ENCODE results near the gene CSNK1A1. TPM values are rescaled to one million over a fixed set of nuclear protein-coding genes. Genes with fewer than 3 reads are reported as not detected.

The CSNK1A1 gene
- total and polyA plus RNA-seq, 2 experiments from 2014 or later, result 106 to 231 TPM

DNA sequence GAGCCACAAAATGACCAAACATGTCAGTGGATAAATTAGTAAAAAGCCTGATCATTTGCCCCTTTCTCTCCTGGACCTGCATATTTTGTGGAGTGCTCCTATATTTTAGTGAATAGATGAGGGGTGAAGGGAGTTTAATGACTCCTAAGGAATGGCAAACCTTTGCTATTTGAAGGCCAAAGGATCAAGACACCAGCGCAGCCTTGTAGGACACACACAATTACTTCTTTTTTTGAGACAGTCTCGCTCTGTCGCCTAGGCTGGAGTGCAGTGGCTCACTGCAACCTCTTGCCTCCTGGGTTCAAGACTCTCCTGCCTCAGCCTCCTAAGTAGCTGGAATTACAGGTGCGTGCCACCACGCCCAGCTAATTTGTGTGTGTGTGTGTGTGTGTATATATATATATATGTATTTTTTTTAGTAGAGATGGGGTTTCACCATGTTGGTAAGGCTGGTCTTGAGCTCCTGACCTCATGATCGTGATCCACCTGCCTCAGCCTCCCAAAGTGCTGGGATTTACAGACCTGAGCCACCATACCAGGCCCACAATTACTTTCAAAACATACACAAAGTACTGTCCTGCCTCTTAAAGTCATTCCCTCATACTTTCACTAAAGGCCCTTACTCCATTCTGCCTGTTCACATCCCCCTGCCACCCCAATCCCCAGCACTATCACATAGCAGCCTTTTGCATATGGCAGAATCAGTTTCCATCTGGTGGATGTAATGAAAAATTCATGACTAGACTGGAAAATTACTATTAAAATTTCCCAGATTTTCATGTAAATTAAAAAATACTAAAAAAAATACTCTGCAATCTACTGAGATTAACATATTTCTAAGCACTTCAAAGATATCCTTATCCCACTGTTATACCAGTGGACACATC lies 60.4 kb downstream of the CSNK1A1 start:
- Histone ChIP-seq H3K9me2 (replicated peaks; ENCODE audit: insufficient read depth) (no peaks in the 10 kb centered on the region), H3K4me1 (ENCODE audit: insufficient read depth) (peaks cover 15% of the 10 kb centered on the region), H3K27me3 (no peaks in the 10 kb centered on the region), H3K4me2 (no peak overlapping the region), H3K36me3 (replicated peaks; ENCODE audit: insufficient read depth, low read depth) (no peaks in the 10 kb centered on the region), H2AFZ (no peak overlapping the region), H3K27ac (no peak overlapping the region), H3K9me3 (ENCODE audit: low read depth) (no peaks in the 10 kb centered on the region), H3K79me2 (no peaks in the 10 kb centered on the region), H4K20me1 (ENCODE audit: insufficient read depth, poor library complexity, severe bottlenecking) (no peaks in the 10 kb centered on the region), H3K4me3 (no peak overlapping the region)
- no peak for DNase-seq (ENCODE audit: low spot score)
- WGBS (ENCODE audit: low lambda C conversion rate, missing lambda C conversion rate), result 84% methylated on average over 6 of the region's 6 CpGs
- no peak for TF ChIP-seq EZH2 (IDR thresholded peaks at IDR 0.05; ENCODE audit: borderline replicate concordance)
- TF ChIP-seq, protein P1, sequence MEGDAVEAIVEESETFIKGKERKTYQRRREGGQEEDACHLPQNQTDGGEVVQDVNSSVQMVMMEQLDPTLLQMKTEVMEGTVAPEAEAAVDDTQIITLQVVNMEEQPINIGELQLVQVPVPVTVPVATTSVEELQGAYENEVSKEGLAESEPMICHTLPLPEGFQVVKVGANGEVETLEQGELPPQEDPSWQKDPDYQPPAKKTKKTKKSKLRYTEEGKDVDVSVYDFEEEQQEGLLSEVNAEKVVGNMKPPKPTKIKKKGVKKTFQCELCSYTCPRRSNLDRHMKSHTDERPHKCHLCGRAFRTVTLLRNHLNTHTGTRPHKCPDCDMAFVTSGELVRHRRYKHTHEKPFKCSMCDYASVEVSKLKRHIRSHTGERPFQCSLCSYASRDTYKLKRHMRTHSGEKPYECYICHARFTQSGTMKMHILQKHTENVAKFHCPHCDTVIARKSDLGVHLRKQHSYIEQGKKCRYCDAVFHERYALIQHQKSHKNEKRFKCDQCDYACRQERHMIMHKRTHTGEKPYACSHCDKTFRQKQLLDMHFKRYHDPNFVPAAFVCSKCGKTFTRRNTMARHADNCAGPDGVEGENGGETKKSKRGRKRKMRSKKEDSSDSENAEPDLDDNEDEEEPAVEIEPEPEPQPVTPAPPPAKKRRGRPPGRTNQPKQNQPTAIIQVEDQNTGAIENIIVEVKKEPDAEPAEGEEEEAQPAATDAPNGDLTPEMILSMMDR (IDR thresholded peaks at IDR 0.05; ENCODE audit: poor library complexity), result no peak
- no peak for TF ChIP-seq EZH2phosphoT487 (IDR thresholded peaks at IDR 0.05; ENCODE audit: low read depth, severe bottlenecking, unreplicated experiment)

DNA sequence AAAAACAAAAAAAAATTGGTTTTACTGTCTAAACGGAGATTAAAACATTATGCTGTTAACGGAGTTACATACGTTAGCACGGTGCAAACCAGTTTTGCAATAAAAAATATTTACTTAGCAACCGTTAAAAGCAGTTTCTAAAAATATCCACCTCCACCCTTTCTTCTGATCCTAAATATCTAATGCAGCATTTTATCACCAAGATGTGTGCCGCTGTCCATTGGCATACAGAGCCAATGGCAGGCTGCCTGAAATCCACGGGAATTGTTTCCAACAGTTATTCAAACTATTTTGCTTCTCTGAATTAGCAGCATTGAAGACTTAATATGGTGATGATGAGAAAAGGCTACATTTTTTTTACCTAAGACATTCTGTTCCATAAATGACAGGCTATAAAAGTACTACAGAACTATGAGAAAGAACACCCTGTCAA lies 61.6 kb downstream of the CSNK1A1 start:
- Histone ChIP-seq H3K79me2 (no peaks in the 10 kb centered on the region), H3K9me2 (replicated peaks; ENCODE audit: insufficient read depth) (no peaks in the 10 kb centered on the region), H4K20me1 (ENCODE audit: insufficient read depth, poor library complexity, severe bottlenecking) (no peaks in the 10 kb centered on the region), H3K4me3 (no peak overlapping the region), H3K36me3 (replicated peaks; ENCODE audit: insufficient read depth, low read depth) (no peaks in the 10 kb centered on the region), H3K27ac (peak overlapping the region; percentile 6), H3K9me3 (ENCODE audit: low read depth) (no peaks in the 10 kb centered on the region), H3K4me1 (ENCODE audit: insufficient read depth) (peaks cover 22% of the 10 kb centered on the region), H3K4me2 (peak overlapping the region; percentile 19), H2AFZ (no peak overlapping the region), H3K27me3 (no peaks in the 10 kb centered on the region)
- no peak for DNase-seq (ENCODE audit: low spot score)
- TF ChIP-seq EZH2phosphoT487 (IDR thresholded peaks at IDR 0.05; ENCODE audit: low read depth, severe bottlenecking, unreplicated experiment), result no peak
- TF ChIP-seq, protein P1 (IDR thresholded peaks at IDR 0.05; ENCODE audit: poor library complexity), result no peak
- no peak for TF ChIP-seq EZH2 (IDR thresholded peaks at IDR 0.05; ENCODE audit: borderline replicate concordance)
- 42% methylated on average over 7 of the region's 7 CpGs for WGBS (ENCODE audit: low lambda C conversion rate, missing lambda C conversion rate)

DNA sequence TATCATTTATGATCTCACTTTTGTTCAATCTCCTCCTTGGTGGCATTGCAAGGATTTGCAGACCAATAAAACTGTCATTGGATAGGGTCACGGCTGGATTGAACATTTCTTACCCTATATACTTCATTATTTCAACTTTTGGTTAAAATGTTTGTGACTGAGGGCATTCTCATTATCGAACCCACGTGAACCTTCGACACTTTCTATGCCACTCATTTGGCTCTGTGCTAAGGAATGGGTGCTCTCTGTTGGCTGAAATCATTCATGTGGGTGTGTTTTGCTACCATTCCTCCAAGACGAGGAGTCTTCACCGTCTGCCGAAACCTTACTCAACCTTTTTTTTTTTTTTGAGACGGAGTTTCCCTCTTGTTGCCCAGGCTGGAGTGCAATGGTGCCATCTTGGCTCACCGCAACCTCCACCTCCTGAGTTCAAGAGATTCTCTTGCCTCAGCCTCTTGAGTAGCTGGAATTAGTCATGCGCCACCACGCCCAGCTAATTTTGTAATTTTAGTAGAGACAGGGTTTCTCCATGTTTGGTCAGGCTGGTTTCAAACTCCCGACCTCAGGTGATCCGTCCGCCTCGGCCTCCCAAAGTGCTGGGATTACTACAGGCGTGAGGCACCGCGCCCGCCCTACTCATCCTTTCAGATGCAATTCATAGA lies 62.5 kb downstream of the CSNK1A1 start:
- WGBS (ENCODE audit: low lambda C conversion rate, missing lambda C conversion rate), result 77% methylated on average over 19 of the region's 19 CpGs
- Histone ChIP-seq H3K27ac (no peak overlapping the region), H3K4me2 (no peak overlapping the region)

More for the DNA sequence above, 62.5 kb downstream of the CSNK1A1 start:
- H2AFZ ChIP-seq, result no peak overlapping the region
- H3K36me3 ChIP-seq (replicated peaks; ENCODE audit: insufficient read depth, low read depth), result no peaks in the 10 kb centered on the region
- peaks cover 22% of the 10 kb centered on the region for H3K4me1 ChIP-seq (ENCODE audit: insufficient read depth)
- TF ChIP-seq EZH2phosphoT487 (IDR thresholded peaks at IDR 0.05; ENCODE audit: low read depth, severe bottlenecking, unreplicated experiment) (no peak), EZH2 (IDR thresholded peaks at IDR 0.05; ENCODE audit: borderline replicate concordance) (no peak)
- TF ChIP-seq, protein P1 (IDR thresholded peaks at IDR 0.05; ENCODE audit: poor library complexity), result no peak
- no peak for DNase-seq (ENCODE audit: low spot score)
- no peaks in the 10 kb centered on the region for H3K9me2 ChIP-seq (replicated peaks; ENCODE audit: insufficient read depth)
- no peaks in the 10 kb centered on the region for H3K27me3 ChIP-seq
- no peaks in the 10 kb centered on the region for H3K79me2 ChIP-seq
- H3K9me3 ChIP-seq (ENCODE audit: low read depth), result no peaks in the 10 kb centered on the region
- H4K20me1 ChIP-seq (ENCODE audit: insufficient read depth, poor library complexity, severe bottlenecking), result no peaks in the 10 kb centered on the region
- H3K4me3 ChIP-seq, result no peak overlapping the region
